HepG2 (cell line): ENCODE data around the gene YKT6. TPM values are rescaled to one million over a fixed set of nuclear protein-coding genes. Genes with fewer than 3 reads are reported as not detected.

Experiments
- AKNA ChIP-seq: sonication (generic); formaldehyde crosslinking; IDR thresholded peaks from 2 replicates; pipeline ENCODE4 v1.4.0; 2020; ENCODE audit warnings: missing genetic modification reagents, borderline replicate concordance
- BATF2 ChIP-seq: sonication (generic); formaldehyde crosslinking; IDR thresholded peaks from 2 replicates; pipeline ENCODE4 v1.8.0; 2022; ENCODE audit warnings: mild to moderate bottlenecking, missing genetic modification reagents, moderate library complexity
- BCL3 ChIP-seq: sonication (generic); formaldehyde crosslinking; IDR thresholded peaks from 2 replicates; pipeline ENCODE4 v1.5.1; 2020; ENCODE audit warnings: mild to moderate bottlenecking, missing genetic modification reagents, moderate library complexity
- DMAP1 ChIP-seq: IDR thresholded peaks from 2 replicates; pipeline ENCODE4 v1.6.1; 2016
- HDAC1 ChIP-seq: sonication (generic); formaldehyde crosslinking; IDR thresholded peaks from 2 replicates; pipeline ENCODE4 v1.5.1; 2020; ENCODE audit warnings: mild to moderate bottlenecking, missing genetic modification reagents
- HMG20A ChIP-seq: IDR thresholded peaks from 2 replicates; pipeline ENCODE4 v1.6.1; 2016; ENCODE audit warnings: borderline replicate concordance
- PCBP2 ChIP-seq: fragments of 200-400 bp; formaldehyde crosslinking; optimal IDR thresholded peaks from 2 replicates; pipeline ENCODE3; 2018; ENCODE audit warnings: low read length, low read depth; ENCODE audit not compliant: poor library complexity, severe bottlenecking
- ZNF362 ChIP-seq: sonication (generic); formaldehyde crosslinking; IDR thresholded peaks from 2 replicates; pipeline ENCODE4 v1.4.0; 2020; ENCODE audit warnings: missing genetic modification reagents, mild to moderate bottlenecking, borderline replicate concordance
- polyA plus RNA-seq, 8 experiments: library from polyadenylated mRNA; depleted of rRNA in 3 of 8; stranded (reverse) in 7 of 8; unstranded in 1 of 8; fragments of >200 nt; fragmentation: Illumina TruSeq in 4 of 8; extraction: Trizol in 4 of 8; gene quantifications; 2 replicates each; pipeline versions ENCODE4 v1.2.1 to v1.2.3, GENCODE V29; 2011 to 2016; ENCODE audit warnings: low read depth in 4 of 8, missing spikeins in 1 of 8, mixed read lengths in 1 of 8; ENCODE audit not compliant: insufficient read depth in 1 of 8
- total RNA-seq, 5 experiments: library from RNA; depleted of rRNA; stranded (reverse); fragments of >200 nt; fragmentation: Illumina TruSeq; extraction: Trizol; gene quantifications; 2 replicates each; pipeline ENCODE4 v1.2.3, GENCODE V29; 2016; ENCODE audit warnings: low read depth in 1 of 5

YKT6 gene
- total and polyA plus RNA-seq, 2 of the 13 experiments (the other 11 are each of a cell fraction or from before 2014, with no cell fraction given): 52.2 to 60.3 TPM

GRCh38 chr7:44256459-44256858, 55.7 kb downstream of the YKT6 start (continued):
- TF ChIP-seq AKNA (no peak), HDAC1 (CRISPR knock-in tag) (no peak), ZNF362 (CRISPR knock-in tag) (no peak), HMG20A (no peak), PCBP2 (no peak), BATF2 (no peak), BCL3 (CRISPR knock-in tag) (no peak), DMAP1 (CRISPR knock-in tag) (no peak)
